ENCODE measurements around the gene PSMD11. TPM values are rescaled to one million over a fixed set of nuclear protein-coding genes. Genes with fewer than 3 reads are reported as not detected.
A peak's percentile ranks its signal among the peaks of the same experiment; 100 is the strongest.

Gene PSMD11
- total RNA-seq, 2 experiments from 2014 or later, result 81.0 to 137 TPM

DNA sequence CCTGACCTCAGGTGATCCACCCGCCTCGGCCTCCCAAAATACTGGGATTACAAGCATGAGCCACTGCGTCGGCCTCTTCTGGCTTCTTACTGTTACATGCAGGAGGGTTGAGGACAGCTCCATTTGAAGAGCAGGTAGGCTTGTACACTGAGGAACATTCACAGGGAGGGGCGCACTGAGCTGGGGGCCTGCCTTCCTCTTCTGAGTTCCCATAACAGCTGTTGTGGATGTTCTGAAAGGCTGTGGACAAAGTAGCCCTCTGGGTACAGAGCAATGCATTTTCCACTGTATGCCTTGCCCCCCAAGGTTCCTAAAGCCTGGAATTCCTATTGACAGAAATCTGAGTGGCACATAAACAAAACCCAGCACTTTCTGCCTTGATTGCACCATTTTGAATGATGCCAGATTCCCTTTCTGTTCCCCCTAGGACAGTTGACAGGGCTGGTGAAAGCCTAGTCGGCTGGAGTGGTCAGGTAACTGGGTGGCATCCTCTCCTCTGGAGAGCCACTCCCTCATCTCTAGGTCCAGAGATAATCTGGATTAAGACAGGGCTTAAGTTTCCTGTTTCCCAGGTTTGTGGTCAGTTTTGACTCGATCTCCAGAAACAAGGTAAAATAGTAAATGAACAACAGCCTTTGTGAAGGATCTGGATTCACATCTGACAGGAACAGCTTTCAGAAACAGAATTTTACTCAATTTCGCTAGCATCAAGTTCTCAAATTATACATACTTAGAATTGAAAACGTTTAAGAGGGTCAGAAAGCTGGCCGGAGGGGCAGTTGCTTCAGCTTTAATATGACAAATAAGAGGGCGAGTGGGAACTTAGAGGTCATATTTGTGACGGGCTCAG lies 41.2 kb downstream of the PSMD11 start:
- H2AFZ ChIP-seq (ENCODE audit: low read length), result peak overlapping the region; percentile 55; the same call in 1 of the 2 replicates
- H3K79me2 ChIP-seq (ENCODE audit: insufficient read depth, low read depth, low read length), result no peaks in the 10 kb centered on the region
- intact Hi-C loops (cut with micrococcal nuclease; ENCODE audit: unreplicated experiment), result loop anchor here (2.0 kb wide), 1 partner anchor 33 kb away; no protein-coding TSS in a partner anchor
- no TSS peak for BruUV-seq (replicated peaks)
- ChIA-PET CTCF (ENCODE audit: unreplicated experiment) (no interaction called here), POLR2A (interaction anchor here (1.3 kb wide), 1 partner anchor 18 kb away, joined by 3 read pairs; no protein-coding TSS in a partner anchor)
- DNase-seq (ENCODE audit: low spot score), result no peak
- H3K36me3 ChIP-seq (ENCODE audit: insufficient read depth, low read length), result peaks cover 24% of the 10 kb centered on the region
- peak overlapping the region; percentile 54 for H3K4me2 ChIP-seq (ENCODE audit: low read length)
- no peak for TF ChIP-seq EZH2phosphoT487 (IDR thresholded peaks at IDR 0.05; ENCODE audit: borderline replicate concordance, low read depth, low read length)
- TF ChIP-seq, protein P1, sequence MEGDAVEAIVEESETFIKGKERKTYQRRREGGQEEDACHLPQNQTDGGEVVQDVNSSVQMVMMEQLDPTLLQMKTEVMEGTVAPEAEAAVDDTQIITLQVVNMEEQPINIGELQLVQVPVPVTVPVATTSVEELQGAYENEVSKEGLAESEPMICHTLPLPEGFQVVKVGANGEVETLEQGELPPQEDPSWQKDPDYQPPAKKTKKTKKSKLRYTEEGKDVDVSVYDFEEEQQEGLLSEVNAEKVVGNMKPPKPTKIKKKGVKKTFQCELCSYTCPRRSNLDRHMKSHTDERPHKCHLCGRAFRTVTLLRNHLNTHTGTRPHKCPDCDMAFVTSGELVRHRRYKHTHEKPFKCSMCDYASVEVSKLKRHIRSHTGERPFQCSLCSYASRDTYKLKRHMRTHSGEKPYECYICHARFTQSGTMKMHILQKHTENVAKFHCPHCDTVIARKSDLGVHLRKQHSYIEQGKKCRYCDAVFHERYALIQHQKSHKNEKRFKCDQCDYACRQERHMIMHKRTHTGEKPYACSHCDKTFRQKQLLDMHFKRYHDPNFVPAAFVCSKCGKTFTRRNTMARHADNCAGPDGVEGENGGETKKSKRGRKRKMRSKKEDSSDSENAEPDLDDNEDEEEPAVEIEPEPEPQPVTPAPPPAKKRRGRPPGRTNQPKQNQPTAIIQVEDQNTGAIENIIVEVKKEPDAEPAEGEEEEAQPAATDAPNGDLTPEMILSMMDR (conservative IDR thresholded peaks at IDR 0.05; ENCODE audit: low read length), result no peak
- H3K27ac ChIP-seq (ENCODE audit: low read depth, low read length, poor library complexity, severe bottlenecking), result no peak overlapping the region
- peaks cover 37% of the 10 kb centered on the region for H3K4me1 ChIP-seq (ENCODE audit: insufficient read depth, low read length, poor library complexity, severe bottlenecking)
- peak overlapping the region; percentile 64 for H3K4me3 ChIP-seq (ENCODE audit: low read depth, low read length, poor library complexity, severe bottlenecking)
- 0 out of 2 replicates have a peak, but pooled peaks cover 3% of the 10 kb centered on the region for H4K20me1 ChIP-seq (ENCODE audit: insufficient read depth, low read length)
- H3K9me3 ChIP-seq (ENCODE audit: low read length), result no peaks in the 10 kb centered on the region
- no peaks in the 10 kb centered on the region for H3K9me2 ChIP-seq (ENCODE audit: insufficient read depth, low read length)

GRCh38 chr17:32486111-32486700 lies 41.9 kb downstream of the PSMD11 start:
- Histone ChIP-seq H2AFZ (ENCODE audit: low read length) (peak overlapping the region; percentile 55; the same call in 1 of the 2 replicates), H3K9me2 (ENCODE audit: insufficient read depth, low read length) (no peaks in the 10 kb centered on the region), H3K79me2 (ENCODE audit: insufficient read depth, low read depth, low read length) (no peaks in the 10 kb centered on the region), H3K9me3 (ENCODE audit: low read length) (no peaks in the 10 kb centered on the region), H4K20me1 (ENCODE audit: insufficient read depth, low read length) (0 out of 2 replicates have a peak, but pooled peaks cover 3% of the 10 kb centered on the region), H3K4me3 (ENCODE audit: low read depth, low read length, poor library complexity, severe bottlenecking) (peak overlapping the region; percentile 64), H3K36me3 (ENCODE audit: insufficient read depth, low read length) (peaks cover 18% of the 10 kb centered on the region), H3K4me1 (ENCODE audit: insufficient read depth, low read length, poor library complexity, severe bottlenecking) (peaks cover 36% of the 10 kb centered on the region), H3K27ac (ENCODE audit: low read depth, low read length, poor library complexity, severe bottlenecking) (no peak overlapping the region), H3K4me2 (ENCODE audit: low read length) (peak overlapping the region; percentile 54)
- TF ChIP-seq, protein P1 (conservative IDR thresholded peaks at IDR 0.05; ENCODE audit: low read length), result no peak
- TF ChIP-seq EZH2phosphoT487 (IDR thresholded peaks at IDR 0.05; ENCODE audit: borderline replicate concordance, low read depth, low read length), result no peak
- BruUV-seq (replicated peaks), result no TSS peak
- ChIA-PET CTCF (ENCODE audit: unreplicated experiment) (no interaction called here), POLR2A (interaction anchor here (1.3 kb wide), 1 partner anchor 17 kb away, joined by 3 read pairs; no protein-coding TSS in a partner anchor)
- DNase-seq (ENCODE audit: low spot score), result peak; percentile 77
- intact Hi-C loops (cut with micrococcal nuclease; ENCODE audit: unreplicated experiment), result loop anchor here (2.0 kb wide), 1 partner anchor 33 kb away; no protein-coding TSS in a partner anchor

All from OCI-LY7 (cell line).